GM18511 (cell line): ENCODE results near the gene MTHFD2L.
A peak's percentile ranks its signal among the peaks of the same experiment; 100 is the strongest.
"Not testable (repeated sequence)": the region's sequence is repeated elsewhere in the genome, so short reads cannot be mapped to it uniquely, and the experiment has no call there.

ENCODE experiments used
- ATAC-seq: cut with Tn5 transposase; IDR thresholded peaks from one replicate; pipeline ENCODE4 v1.9.1; 2021; ENCODE audit warnings: mild to moderate bottlenecking, moderate library complexity; ENCODE audit not compliant: unreplicated experiment

The MTHFD2L gene

GRCh38 chr4:74157561-74158465 lies at the start of gene MTHFD2L:
Gene MTHFD2L (plus strand): TSS chr4:74158118. CDS start chr4:74158139, 21 bp downstream.
- ATAC-seq, result peak; percentile 97

GRCh38 chr4:74108457-74109115 lies 49.3 kb upstream of the MTHFD2L start:
- no peak for ATAC-seq

- no peak for ATAC-seq
Measured at GRCh38 chr4:74109116-74109869, 48.6 kb upstream of the MTHFD2L start.

GRCh38 chr4:74109870-74110605 lies 47.9 kb upstream of the MTHFD2L start:
- ATAC-seq, result no peak

- ATAC-seq, result no peak
Measured at GRCh38 chr4:74110670-74111069, 47.2 kb upstream of the MTHFD2L start.

GRCh38 chr4:74111306-74111975 lies 46.5 kb upstream of the MTHFD2L start:
- no peak for ATAC-seq

- ATAC-seq, result no peak
Measured at GRCh38 chr4:74111990-74112389, 45.9 kb upstream of the MTHFD2L start.

- no peak for ATAC-seq
Measured at GRCh38 chr4:74112399-74113105, 45.4 kb upstream of the MTHFD2L start.

GRCh38 chr4:74114234-74114633 lies 43.7 kb upstream of the MTHFD2L start:
- ATAC-seq, result no peak

GRCh38 chr4:74117024-74117534 lies 40.8 kb upstream of the MTHFD2L start:
- no peak for ATAC-seq

GRCh38 chr4:74118600-74119338 lies 39.1 kb upstream of the MTHFD2L start:
- no peak for ATAC-seq

GRCh38 chr4:74120086-74120485 lies 37.8 kb upstream of the MTHFD2L start:
- no peak for ATAC-seq

GRCh38 chr4:74121643-74122579 lies 36.0 kb upstream of the MTHFD2L start:
- ATAC-seq, result no peak

- no peak for ATAC-seq
Measured at GRCh38 chr4:74123065-74123728, 34.7 kb upstream of the MTHFD2L start.

- no peak for ATAC-seq
Measured at GRCh38 chr4:74125029-74125428, 32.9 kb upstream of the MTHFD2L start.

- no peak for ATAC-seq
Measured at GRCh38 chr4:74127745-74128144, 30.2 kb upstream of the MTHFD2L start.

GRCh38 chr4:74130843-74131242 lies 27.1 kb upstream of the MTHFD2L start:
- ATAC-seq, result not testable (repeated sequence)
